Islet of Langerhans (tissue), 1 donor: Measurements from ENCODE around the gene RBPMS2.
"Not testable (repeated sequence)": the region's sequence is repeated elsewhere in the genome, so short reads cannot be mapped to it uniquely, and the experiment has no call there.

Source experiments
- FAIRE-seq: peaks from one replicate; lab custom pipeline; 2011; peaks lifted over from hg19 to GRCh38; lab: Jason Lieb, UNC

The RBPMS2 gene

GRCh38 chr15:64753480-64754185 lies 21.8 kb downstream of the RBPMS2 start:
- no peak for FAIRE-seq

DNA sequence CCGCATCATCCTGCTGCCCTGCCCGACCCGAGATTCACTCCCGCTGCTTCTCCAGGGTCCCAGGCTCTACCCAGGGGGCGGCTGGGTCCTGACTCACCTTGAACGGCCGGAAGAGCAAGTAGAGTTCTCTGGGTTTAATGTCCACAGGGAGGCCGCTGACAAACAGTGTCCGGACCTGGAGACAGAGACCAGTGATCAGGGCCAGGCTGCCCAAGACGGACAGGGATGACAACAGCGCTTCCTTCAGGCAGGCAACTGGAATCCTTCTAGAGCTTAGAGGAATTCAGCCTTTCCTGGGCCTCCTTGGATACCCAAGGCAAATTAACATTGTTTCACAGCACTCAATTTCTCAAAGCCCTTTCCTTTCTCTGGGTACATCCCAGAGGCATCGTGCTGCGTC lies 23.9 kb downstream of the RBPMS2 start:
- FAIRE-seq, result no peak

GRCh38 chr15:64749999-64750657 lies 25.3 kb downstream of the RBPMS2 start:
- FAIRE-seq, result no peak

DNA sequence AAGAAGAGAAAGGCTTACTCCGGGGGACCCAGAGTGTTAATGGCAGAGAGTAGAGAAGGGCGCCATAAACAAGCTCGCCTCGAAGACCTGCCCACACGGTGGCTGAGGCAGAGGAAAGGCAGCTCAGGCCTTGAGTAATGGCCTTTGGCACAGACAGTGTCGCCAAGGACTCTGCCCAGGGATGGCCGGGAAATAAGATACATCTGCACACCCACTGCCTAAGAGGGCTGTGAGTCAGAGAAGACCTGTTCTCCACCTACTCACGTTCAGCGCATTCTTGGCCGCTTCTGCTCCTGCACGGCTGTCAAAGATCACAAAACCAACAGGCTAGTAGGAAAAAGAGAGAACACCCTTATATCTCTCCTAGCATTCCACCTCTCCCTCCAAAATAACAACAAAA lies 26.2 kb downstream of the RBPMS2 start:
- no peak for FAIRE-seq

GRCh38 chr15:64748251-64748650 lies 27.1 kb downstream of the RBPMS2 start:
- no peak for FAIRE-seq

GRCh38 chr15:64747578-64747977 lies 27.8 kb downstream of the RBPMS2 start:
- no peak for FAIRE-seq

DNA sequence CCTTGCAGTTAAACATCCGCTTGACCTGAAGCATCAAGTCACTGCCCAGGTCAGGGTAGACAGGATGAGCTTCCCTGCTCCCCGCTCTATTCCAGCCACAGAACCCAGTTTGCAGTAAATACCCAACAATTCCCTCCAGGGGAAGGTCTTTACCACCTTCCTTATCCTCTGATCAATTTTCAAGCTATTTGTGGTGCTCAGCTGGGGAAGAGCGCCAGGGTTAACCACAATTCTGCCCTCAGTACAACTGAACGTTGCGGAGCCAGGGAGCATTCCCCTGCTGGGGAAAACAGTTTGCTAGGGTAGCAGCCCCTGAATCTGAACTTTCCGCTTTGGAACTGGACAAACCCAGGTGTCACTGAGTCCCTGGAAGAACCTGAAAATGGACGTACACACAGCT lies 28.5 kb downstream of the RBPMS2 start:
- FAIRE-seq, result no peak

- FAIRE-seq, result no peak
Measured at GRCh38 chr15:64746356-64746755, 29.0 kb downstream of the RBPMS2 start.

DNA sequence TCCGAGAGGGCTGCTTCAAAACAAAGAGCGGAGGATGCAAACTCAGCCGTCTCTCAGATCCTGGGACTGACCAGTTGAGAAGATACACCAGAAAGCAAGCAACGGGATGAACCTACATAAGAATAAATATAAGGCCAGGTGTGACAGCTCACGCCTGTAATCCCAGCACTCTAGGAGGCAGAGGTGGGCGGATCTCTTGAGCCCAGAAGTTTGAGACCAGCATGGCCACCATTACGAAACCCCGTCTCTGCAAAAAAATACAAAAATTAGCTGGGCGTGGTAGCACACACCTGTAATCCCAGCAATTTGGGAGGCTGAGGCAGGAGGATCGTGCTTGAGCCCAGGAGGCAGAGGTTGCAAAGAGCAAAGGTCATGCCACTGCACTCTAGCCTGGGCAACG lies 31.7 kb downstream of the RBPMS2 start:
- FAIRE-seq, result no peak

- no peak for FAIRE-seq
Measured at GRCh38 chr15:64742921-64743320, 32.5 kb downstream of the RBPMS2 start.

DNA sequence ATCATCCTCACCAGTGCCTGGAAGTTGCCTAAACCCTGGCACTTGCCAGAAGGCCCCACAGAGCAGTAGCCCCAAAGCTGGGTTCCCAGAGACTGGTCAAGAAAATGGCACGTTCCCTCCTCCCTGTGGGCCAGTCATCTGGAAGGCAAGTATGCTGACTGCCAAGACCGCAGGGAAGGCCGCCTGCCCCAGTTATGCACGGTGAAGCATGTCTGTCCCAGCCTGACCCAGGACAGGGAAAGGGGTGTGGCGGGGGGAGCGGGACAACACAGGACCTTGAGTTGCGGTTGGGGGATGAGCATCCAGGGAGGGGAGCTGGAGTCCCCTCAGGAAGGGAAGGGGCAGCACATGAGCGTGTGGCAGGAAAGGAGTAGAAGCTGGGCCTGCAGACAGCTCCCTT lies 33.0 kb downstream of the RBPMS2 start:
- no peak for FAIRE-seq

DNA sequence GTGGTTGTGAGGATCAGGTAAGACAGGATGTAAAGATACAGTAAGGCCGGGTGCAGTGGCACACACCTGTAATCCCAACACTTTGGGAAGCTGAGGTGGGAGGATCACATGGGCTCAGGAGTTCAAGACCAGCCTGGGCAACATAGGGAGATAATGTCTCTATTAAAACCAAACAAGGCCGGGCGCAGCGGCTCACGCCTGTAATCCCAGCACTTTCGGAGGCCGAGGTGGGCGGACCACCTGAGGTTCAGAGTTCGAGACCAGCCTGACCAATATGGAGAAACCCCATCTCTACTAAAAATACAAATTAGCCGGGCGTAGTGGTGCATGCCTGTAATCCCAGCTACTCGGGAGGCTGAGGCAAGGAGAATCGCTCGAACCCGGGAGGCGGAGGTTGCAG lies 33.7 kb downstream of the RBPMS2 start:
- FAIRE-seq, result not testable (repeated sequence)

GRCh38 chr15:64740311-64741170 lies 34.8 kb downstream of the RBPMS2 start:
- FAIRE-seq, result no peak

- FAIRE-seq, result no peak
Measured at GRCh38 chr15:64739577-64740143, 35.7 kb downstream of the RBPMS2 start.

GRCh38 chr15:64739156-64739555 lies 36.2 kb downstream of the RBPMS2 start:
- FAIRE-seq, result no peak

DNA sequence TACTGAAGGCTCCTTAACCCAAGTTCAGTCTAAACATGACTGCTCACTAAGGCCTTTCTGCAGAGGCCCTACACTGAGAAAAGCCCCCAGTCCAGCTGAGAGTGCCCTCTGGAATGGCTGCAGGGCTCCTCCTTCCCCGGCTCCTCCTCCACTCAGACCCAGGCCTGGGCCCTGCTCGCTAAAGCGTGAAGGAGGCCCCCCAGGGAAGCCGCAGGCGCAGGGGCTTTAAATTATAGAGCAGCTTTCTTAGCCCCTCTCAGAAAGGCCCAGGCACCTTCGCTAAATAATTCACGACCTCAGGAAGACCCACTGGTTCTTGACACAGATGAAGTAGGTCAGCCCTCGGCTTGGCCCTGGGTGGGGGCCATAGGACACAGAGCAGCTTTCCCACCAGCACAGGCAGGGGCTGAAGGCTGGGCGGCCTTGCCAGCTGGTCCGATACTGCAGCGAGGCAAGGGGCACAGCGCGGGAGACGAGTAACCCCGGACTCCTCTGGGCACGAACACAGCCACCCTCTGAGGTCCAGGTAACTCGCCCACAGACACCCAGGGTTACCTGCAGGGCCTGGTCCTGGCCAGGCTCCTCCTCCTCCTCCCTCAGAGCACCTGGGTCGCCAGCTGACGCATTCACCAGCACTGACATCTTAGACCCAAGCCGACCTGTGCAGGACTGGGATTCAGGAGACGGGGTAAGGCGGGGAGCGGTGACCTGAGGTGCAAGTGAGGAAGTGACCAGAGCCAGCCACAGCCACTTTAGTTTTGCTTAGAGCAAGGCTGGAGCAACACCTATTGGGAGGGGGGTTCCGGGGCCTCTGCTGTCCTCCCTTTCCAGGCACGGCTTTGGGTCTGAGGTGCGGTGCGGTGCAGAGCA lies 36.9 kb downstream of the RBPMS2 start:
- FAIRE-seq, result no peak

GRCh38 chr15:64732156-64732860 lies 43.1 kb downstream of the RBPMS2 start:
- no peak for FAIRE-seq

- no peak for FAIRE-seq
Measured at GRCh38 chr15:64731805-64732151, 43.6 kb downstream of the RBPMS2 start.

DNA sequence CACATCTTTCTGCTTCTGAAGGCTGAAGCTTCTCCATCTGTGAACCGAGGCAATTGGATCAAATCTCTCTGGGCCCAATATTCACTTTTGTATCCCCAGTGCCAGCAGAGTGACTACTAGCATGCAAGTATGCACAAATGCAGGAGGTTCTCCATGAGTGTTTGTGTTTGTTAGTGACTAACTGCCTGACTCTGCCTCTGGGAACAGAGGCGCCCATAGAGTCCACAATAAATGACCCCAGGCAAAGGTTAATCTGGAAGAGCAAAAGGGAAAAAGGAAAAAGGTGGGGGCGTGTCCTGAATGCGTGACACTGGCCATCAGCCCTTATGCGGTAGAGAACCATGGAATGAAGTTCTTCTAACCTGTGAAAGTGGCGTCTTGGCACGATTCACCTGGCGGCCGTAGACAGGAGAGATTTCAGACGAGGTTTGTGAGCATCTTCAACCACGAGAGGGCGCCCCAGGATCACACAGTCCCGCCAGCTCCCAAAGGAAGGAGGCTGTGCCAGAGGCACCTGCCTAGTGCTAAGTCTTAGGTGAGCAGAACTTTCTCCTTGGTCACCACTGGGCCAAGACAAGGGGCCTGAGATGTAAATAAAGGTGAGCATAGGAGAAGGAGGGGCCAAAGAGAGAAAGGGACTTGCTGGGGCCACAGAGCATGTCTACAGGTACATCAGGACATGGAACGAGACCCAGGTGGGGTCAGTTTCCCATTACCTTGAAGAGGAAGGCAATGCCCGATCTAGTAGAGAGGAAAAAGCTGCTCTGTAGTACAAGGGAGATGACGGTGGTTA lies 44.2 kb downstream of the RBPMS2 start:
- no peak for FAIRE-seq

- FAIRE-seq, result no peak
Measured at GRCh38 chr15:64730151-64730550, 45.2 kb downstream of the RBPMS2 start.
